GM19395 (cell line): ENCODE results near the gene SLX9.

Experiments used
- ATAC-seq: cut with Tn5 transposase; IDR thresholded peaks from one replicate; pipeline ENCODE4 v1.9.1; 2021; ENCODE audit warnings: mild to moderate bottlenecking, moderate library complexity; ENCODE audit not compliant: unreplicated experiment

Gene SLX9

DNA sequence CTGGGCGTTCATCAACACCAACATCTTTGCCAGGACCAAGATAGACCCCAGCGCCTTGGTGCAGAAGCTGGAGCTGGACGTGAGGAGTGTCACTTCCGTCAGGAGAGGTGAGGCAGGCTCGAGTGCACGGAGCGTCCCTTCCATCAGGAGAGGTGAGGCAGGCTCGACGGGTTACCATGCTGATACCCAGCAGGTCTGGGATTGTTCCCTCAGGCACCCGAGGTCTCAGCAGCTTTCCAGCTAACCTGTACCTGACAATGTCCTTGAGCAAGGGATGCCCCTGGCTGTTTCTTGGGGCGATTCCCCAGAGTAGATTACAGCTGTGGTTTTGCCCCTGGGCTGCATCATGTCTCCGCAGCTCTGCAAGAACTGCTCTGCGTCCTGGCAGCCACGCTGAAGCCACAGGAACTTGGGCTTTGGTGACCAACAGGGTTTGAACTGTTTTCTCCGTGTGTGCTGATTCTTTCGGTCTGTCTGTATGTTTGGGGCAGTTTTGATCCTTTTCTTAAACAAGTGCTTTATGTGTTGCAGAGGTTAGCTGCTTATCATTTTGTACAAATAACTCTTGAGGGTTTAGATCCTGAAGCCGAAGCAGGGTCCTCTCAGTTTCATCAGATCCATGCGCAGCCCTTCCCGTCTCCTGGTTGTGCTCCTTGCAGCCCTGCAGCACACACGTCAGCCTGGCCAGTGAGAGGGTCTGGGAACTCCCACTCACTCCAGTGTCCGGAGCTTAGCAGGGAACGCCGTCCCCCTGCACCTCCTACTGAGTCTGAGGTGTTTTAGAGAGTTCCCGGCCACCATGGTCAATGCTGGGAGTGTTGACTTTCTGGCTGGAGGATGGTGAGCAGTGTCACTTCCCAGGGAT is 4.1 kb downstream of the SLX9 start:
- ATAC-seq: no peak

DNA sequence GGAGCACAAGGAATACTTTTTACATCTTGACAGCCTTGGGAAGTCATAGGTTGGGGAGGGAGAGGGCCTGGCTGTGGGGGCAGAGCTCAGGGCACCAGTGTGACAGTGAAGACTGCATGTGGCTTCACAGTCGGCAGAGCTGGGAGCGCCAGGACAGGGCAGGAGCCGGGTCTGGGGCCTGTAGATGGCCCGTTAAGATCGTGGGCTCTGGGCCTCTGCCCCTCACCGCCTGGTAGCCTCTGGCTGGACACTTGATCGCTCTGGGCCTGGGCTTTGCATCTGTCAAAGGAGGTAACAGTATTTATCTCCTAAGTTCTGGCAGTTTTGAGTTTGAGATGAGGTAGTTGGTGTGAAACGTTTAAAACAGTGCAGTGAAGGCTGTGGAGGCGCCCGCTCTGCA is 4.8 kb downstream of the SLX9 start:
- ATAC-seq: no peak

DNA sequence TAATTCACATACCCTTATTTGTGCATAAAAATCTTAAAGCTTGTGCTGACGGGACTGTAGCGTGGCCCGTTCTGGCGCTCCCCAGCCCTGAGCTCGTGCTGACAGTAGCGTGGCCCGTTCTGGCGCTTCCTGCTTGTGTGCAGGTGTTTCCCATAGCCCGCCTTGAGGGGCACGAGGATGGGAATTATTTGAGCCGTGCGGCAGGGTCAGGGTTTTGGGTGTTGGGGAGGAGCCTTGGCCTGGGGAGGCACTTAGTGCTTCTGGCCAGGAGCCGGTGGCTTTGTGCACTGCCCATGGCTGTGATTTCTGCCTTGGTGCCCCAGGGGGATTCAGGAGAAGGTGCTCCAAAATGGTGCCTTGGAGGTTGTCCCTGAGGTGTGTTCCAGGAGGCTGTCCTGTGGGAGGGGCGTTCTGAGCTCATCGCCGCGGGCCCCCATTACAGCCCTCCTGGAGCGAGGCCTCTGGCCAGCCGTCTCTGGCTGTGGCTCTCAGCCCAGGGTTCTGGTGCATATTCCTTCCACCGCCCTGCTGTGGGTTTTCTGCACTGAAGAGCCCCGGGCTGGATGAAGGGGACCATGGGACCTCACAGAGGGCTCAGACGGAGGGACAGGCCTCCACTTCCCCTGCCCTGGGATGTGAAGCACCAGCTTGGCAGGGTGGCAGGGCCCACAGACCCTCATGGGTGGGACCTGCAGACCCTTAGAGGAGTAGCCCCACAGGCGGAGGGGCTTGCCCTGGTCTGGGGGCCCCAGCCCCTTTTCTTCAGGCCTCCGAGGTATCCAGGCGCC is 6.6 kb downstream of the SLX9 start:
- ATAC-seq: no peak

DNA sequence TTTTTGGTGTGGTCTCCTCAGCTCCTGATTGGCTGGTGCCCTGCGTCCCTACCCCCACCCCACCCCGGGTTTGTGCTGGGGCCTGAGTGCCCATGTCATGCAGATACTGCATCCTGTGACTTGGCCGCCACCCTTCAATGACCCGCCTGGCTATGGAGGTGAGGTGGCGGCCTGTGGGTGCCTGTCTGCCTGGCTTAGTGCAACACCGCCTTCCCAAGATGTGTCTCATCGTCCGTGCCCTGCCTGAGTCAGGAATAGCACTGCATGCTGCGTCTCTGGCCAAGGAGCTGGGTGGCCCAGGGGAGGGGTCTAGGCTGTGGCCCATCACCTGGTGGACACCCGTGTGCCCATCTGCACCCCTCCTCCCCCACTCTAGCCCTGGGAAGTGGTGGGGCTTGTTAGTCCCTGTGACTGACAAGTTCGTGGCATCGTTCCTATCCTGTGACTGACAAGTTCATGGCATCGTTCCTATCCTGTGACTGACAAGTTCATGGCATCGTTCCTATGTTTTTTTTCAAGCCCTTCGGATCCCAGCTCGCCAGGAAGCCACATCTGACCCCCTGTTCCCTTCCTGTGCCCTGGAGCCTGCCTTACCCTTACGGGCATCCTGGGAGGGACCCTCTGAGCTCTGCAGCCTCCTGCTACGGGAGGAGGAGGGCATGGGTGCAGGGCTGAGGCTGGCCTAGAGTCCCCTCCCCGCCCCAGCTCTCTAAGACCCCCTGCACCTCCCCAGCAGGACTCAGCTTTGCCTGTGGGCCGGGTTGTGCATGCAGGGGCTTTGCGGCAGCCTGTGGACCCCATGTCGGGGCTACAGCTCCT is 7.5 kb downstream of the SLX9 start:
- no peak for ATAC-seq

DNA sequence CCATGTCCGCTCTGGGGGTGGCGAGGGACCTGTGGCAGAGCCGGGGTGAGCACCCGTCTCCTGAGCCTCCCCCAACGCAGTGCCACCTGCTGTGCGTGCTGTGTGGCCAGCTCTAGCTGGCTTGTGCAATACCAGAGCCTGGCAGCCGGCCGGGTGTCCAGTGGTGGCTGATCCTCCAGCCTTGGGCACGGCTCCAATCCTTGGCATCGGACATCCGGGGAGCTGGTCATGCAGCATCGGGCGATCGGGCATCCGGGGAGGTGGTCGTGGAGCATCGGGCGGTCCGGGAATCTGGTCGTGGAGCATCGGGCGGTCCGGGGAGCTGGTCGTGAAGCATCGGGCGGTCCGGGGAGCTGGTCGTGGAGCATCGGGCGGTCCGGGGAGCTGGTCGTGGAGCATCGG is 8.1 kb downstream of the SLX9 start:
- no peak for ATAC-seq

DNA sequence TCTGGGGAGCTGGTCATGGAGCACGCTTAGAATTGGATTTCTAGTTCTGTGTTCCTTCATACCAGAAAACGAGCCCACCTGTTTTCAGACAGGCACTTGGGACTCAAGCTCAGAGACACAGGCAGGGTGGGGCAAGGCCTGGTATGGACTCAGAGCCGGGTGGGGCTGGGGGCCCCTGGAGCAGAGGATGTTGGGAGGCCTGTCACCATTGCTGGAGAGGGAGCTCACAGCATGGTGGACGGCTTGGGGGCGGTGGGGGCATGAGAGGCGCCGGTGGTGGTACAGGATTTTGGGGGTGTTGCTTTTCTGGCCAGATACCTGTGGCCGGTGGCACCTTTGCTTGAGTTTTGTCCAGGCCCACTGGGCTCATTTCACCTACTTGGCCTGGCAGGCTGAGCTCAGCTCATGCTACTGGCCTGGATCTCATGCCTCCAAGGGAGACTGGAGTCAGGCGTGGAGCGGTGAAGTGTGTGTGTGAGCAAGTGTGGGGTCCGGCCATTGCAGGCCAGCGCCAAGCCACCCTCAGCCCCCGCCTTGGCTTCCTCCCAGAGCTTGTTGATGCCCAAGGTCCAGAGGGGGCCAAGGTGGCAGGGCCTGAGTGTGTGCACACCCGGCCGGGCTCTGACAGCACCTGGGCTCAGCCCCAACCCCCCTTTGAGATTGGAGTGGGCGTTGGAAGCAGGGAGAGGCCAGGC is 8.7 kb downstream of the SLX9 start:
- ATAC-seq: no peak

DNA sequence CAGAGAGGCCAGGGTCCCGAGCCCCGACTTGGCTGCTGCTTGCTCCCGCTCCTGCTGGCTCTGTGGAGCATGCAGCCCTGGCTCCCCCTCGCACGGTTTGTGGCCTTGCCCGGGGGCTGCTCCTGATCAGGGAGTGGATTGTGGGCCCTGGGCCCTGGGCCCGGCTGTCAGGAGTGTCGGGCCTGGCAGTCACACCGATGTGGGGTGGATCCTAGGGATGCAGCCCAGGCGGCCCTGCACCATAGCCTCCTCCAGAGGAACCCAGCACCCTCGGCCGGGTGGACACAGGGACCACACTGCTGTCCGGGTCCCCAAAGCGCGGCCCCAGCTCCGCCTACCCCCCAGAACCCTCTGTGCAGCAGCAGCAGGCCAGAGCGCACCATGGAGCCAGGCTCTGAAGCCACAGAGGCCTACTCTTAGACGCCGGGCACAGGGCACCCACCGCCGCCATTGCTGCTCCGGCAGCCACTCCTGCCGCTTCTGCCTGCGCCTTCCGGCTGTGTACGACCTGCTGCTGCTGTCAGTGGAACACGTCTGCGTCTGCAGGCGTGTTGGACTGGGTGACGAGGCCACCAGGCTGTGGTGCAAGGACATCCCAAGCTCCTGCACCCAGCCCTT is 9.4 kb downstream of the SLX9 start:
- ATAC-seq: no peak

DNA sequence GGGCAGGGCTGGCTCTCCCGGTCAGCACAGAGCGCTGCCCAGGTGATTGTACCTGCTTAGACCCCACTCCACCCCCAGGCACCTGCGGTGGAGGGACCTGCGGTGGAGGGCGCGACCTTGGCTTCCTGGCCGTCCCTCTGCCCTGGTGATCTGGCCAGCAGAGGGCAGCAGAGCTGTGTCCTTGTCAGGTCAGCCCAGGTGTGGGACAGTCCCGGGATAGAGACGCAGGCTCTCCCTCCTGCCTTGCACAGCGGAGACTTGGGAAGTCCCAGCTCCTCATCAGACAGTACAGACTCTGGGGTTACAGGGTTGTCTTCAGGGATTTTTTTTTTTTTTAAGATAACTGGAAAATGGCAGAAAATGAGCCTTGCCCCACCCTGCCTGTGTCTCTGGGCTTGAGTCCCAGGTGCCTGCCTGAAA is 10.0 kb downstream of the SLX9 start:
- ATAC-seq: no peak

DNA sequence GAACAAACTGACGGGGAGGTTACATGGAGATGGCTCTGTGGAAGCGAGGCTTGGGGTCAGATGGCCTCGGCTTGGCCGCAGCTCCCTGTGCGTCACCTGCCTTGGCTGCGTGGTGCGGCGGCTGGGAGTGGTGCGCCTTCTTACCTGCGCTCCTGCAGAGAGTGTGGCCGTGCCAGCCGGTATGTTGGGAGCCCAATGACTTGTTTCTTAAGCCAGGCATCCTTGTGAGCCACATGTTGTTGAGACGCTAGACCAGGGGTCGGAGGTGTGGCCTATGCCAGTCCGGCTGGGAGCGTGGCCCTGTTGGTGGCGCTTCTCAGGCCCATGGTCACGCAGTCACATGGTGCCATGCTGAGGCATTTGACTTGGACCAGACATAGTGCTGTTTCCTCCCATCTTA is 10.5 kb downstream of the SLX9 start:
- ATAC-seq: no peak

DNA sequence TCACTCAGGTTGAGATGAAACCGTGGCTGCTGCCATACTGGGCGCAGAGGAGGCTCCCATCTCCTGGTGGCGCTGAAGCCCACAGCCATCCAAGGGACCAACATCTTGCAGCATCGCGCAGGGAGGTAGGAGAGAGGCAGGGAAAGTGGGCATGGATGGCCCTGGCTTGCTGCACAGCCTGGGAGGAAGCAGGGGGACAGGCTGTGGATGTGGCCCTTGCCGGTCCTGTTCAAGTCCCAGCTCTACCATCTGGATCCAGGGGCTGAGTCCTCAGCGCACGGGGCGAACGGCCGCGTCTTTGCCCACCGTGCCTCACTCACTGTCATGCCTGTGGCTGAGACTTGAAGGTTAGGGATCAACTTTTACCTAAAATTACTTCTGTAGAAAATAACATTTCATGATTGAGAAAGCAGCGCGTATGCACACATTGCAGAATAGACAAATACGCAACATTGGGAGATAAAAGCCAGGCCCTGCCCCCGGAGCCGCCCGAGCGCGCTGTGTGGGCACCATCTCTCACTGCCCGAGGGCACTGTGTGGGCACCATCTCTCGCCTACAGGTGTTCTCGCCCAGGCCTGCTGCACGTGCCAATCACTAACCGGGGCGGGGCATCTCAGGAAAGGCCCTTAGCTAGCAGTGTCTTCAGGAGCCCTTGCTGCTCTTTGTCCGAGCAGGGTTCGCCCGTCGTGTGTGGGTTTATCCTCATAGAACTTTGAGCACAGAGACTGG is 11.5 kb downstream of the SLX9 start:
- no peak for ATAC-seq

DNA sequence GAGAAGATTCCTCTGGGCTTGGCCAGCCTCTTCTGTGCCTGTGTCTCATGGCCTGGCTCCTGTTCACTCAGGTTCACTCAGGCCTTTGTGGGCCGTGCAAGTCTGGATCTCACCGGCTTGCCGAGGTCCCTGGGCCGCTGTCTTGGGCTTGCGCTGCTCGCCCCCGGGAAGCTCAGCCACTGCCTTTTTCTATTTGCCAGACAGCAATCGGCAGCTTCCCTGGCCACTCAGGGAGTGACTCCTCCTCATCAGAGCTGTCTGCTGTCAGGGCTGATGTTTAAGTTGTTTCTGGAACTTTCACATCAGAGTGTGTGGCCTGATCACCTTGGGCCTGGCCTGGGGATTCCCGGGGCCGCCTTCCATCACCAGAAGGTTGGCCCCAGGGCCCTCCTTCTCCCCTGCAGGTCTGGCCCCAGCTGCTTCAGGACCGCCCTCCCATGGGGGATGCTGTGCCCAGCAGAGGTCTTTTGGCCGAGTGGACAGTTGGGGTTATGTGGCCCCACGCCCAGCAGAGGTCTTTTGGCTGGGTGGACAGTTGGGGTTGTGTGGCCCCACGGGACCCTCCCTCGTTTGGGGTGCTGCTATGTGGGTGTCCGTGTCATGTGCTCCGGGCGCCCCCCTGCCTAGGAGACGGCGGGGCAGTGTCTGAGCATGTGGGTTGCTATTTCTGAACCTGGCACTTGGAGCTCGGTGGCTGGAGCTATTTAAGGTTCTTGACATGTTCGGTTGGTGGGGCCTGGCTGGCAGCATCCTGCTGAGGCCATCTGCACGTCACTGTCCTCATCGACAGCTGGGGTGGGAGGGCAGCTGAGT is 12.5 kb downstream of the SLX9 start:
- no peak for ATAC-seq

DNA sequence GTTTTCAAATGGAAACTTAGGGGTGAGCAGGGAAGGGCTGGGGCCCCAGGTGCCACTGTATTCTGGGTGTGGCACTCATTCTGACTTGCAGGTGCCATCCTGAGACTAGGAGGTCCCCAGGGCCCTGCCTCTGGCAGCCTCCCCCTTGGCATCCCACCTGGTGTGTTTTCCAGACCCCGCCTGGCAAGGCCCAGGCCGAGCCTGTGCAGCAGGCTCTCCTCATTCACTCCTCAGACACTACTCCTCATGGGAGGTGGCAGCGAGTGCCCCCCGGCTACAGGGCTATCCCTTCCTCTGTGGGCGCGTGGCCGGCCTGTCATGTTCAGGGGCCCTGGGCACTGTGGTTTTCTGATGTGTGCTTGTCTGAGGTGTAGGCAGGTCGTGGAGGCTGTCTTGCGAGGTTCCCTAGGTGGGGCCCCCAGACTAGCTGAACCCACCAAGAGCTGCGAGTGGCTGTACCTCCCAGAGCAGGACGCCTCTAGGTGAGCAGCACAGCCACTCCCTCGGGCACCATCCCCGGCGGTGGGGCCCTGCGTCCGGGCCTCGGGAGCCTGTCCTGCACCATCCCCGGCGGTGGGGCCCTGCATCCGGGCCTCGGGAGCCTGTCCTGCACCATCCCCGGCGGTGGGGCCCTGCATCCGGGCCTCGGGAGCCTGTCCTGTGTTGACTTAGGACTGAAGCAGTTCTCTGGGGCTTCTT is 13.2 kb downstream of the SLX9 start:
- no peak for ATAC-seq

DNA sequence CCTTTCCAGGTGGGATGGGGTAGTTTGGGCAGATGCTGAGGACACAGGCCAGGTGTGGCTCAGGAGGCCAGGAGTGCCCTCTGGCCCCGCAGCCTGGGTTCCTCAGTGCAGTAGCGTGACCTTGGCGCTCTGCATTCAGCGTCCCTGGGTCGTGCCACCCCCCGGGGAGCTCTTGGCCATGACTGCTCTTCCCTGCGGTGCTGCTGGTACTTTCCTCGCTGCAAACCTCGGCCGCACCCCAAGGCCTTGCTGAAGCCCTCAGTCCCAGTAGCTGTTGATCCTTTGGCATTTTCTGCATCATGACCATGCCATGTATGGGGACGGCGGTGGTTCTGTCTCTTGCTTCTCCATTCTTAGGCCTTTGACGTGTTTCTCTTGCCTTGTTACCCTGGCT is 13.8 kb downstream of the SLX9 start:
- no peak for ATAC-seq

DNA sequence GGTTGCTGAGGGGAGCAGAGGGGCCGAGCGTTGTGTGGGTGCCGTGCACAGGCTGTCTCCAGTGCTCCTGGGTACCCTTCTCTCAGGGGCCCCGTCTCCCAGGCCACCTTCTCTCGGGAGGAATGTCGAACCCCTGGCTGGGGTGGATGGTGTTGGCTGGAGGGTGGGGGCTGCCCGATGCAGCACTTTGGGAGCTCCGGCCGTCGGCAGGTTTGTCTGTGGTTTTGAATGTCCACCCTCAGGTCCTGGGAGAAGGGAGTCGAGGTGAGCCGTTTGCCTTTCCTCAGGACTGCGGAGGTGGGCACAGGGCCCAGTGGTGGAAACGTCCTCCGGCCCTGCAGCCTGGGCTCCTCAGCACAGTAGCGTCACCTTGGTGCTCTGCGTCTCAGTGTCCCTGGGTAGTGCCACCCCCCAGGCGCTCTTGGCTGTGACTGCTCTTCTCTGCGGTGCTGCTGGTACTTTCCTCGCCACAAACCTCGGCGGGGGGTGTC is 14.5 kb downstream of the SLX9 start:
- ATAC-seq: no peak

DNA sequence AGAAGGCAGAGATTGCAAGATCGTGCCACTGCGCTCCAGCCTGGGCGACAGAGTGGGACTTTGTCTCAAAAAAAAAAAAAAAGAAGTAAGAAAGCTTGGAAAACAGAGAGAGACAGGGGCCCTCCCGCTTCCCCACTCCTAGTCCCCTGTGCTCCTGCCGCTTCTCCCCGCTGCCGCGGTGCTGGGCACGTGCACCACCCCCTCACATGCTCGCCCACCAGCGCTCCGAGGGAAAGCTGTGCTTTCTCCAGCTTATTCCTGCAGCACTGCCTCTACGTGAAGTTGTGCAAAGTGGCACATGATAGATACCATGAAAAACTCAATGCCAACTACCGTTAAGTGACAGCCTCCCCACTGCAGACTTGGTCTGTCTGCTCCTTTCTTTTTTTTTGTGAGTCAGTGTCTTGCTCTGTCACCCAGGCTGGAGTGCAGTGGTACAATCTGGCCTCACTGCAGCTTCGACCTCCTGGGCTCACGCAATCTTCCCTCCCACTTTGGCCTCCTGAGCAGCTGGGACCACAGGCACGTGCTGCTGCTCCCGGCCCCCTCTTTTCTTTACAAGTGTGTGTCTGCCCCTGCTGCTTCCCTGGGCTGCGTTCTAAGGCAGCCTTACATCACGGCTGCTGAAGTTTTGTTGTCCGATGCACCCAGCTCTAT is 15.4 kb downstream of the SLX9 start:
- ATAC-seq: no peak

DNA sequence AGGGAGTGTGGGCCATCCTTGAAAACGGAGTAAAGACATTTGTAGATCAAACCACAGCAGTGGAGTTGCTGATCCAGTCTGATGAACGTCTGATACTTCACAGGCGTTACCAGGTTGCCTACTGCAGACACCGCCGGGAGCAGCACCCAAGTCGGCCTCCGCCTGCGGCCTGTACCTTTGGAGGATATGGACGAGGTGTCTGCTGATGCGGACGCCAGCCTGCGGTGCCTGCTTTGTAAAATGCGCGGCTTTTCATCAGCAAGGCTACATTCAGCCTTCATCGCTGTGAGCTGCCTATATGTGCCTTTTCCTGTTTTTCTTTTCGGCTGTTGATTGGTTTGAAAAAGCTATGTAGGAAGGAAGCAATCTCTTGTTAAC is 16.0 kb downstream of the SLX9 start:
- no peak for ATAC-seq

DNA sequence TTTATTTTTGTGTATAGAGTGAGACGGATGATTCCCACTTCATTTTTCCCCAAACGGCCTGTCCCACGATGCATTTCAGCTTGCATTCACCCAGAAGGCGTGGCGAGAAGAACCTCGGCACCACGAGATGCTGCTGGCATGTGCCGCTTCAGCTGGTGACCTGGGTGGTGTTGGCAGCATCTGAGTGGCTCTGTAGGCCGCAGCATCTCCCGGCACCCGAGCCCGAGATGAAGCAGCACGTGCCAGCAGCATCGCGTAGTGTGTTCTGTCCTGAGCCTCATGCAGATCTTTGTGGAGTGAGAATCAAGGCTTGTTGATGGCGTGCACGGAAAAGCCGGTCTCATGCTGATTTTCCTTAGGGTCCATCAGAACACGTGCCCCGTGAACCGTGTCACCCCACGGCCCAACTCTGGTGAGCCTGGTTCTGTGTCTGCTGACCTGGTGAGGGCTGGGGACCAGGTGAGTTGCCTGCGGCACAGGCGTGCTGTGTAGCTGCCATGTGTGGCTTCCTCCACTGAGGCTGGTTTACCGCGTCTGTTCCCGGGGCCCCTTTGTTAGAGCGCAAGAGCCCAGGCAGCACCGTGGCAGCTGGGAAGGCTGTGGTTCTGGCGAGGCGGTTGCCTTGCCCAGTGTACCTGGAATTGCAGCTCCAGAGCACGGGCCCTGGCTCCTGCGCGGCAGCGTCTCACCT is 16.7 kb downstream of the SLX9 start:
- ATAC-seq: no peak
